ENCODE data around the gene ADCY9. TPM values are rescaled to one million over a fixed set of nuclear protein-coding genes. Genes with fewer than 3 reads are reported as not detected.
"Not testable (repeated sequence)": the region's sequence is repeated elsewhere in the genome, so short reads cannot be mapped to it uniquely, and the experiment has no call there.

ADCY9 gene
- total RNA-seq, 3 donors from 2014 or later, result 10.9 to 14.4 (median 12.0) TPM

GRCh38 chr16:4048481-4048880 lies 67.8 kb downstream of the ADCY9 start:
- intact Hi-C loops (cut with DNase I; ENCODE audit: low total_unique reads), result no loop called here
- Histone ChIP-seq H3K27ac (no peak overlapping the region), H3K36me3 (no peaks in the 10 kb centered on the region), H3K27me3 (no peaks in the 10 kb centered on the region), H3K9me3 (no peaks in the 10 kb centered on the region), H3K4me3 (no peak overlapping the region), H3K4me1 (peaks cover 0 to 3% of the 10 kb centered on the region in 2 donors)
- DNase-seq (ENCODE audit: low spot score in 2 of 2), result no peak
- no peak for TF ChIP-seq POLR2AphosphoS5 (IDR thresholded peaks at IDR 0.05)
- no peak for TF ChIP-seq POLR2A (IDR thresholded peaks at IDR 0.05)

GRCh38 chr16:4046221-4046620 lies 70.0 kb downstream of the ADCY9 start:
- Histone ChIP-seq H3K27me3 (no peaks in the 10 kb centered on the region), H3K4me1 (no peaks in the 10 kb centered on the region), H3K27ac (no peak overlapping the region), H3K36me3 (no peaks in the 10 kb centered on the region), H3K9me3 (no peaks in the 10 kb centered on the region), H3K4me3 (no peak overlapping the region)
- no peak for DNase-seq (ENCODE audit: low spot score in 2 of 2)
- intact Hi-C loops (cut with DNase I; ENCODE audit: low total_unique reads), result no loop called here
- no peak for TF ChIP-seq POLR2A (IDR thresholded peaks at IDR 0.05)
- no peak for TF ChIP-seq POLR2AphosphoS5 (IDR thresholded peaks at IDR 0.05)
- TF ChIP-seq CTCF (IDR thresholded peaks at IDR 0.05), result no peak

GRCh38 chr16:4045561-4045960 lies 70.7 kb downstream of the ADCY9 start:
- H3K36me3 ChIP-seq; DNase-seq (ENCODE audit: low spot score in 2 of 2); H3K9me3 ChIP-seq; H3K4me1 ChIP-seq; H3K27ac ChIP-seq; H3K4me3 ChIP-seq; H3K27me3 ChIP-seq; intact Hi-C loops (cut with DNase I; ENCODE audit: low total_unique reads): not testable (repeated sequence)

GRCh38 chr16:4042581-4042980 lies 73.7 kb downstream of the ADCY9 start:
- TF ChIP-seq POLR2A (IDR thresholded peaks at IDR 0.05) (no peak), CTCF (IDR thresholded peaks at IDR 0.05) (no peak), POLR2AphosphoS5 (IDR thresholded peaks at IDR 0.05) (no peak)
- Histone ChIP-seq H3K27ac (no peak overlapping the region), H3K4me3 (no peak overlapping the region), H3K27me3 (no peaks in the 10 kb centered on the region), H3K4me1 (no peaks in the 10 kb centered on the region), H3K36me3 (no peaks in the 10 kb centered on the region), H3K9me3 (no peaks in the 10 kb centered on the region)
- no peak for DNase-seq (ENCODE audit: low spot score in 2 of 2)
- intact Hi-C loops (cut with DNase I; ENCODE audit: low total_unique reads), result no loop called here

- Histone ChIP-seq H3K4me1 (no peaks in the 10 kb centered on the region), H3K36me3 (no peaks in the 10 kb centered on the region), H3K4me3 (no peak overlapping the region), H3K9me3 (no peaks in the 10 kb centered on the region), H3K27ac (no peak overlapping the region), H3K27me3 (no peaks in the 10 kb centered on the region)
- intact Hi-C loops (cut with DNase I; ENCODE audit: low total_unique reads), result no loop called here
- TF ChIP-seq CTCF (IDR thresholded peaks at IDR 0.05), result no peak
- TF ChIP-seq POLR2A (IDR thresholded peaks at IDR 0.05), result no peak
- no peak for TF ChIP-seq POLR2AphosphoS5 (IDR thresholded peaks at IDR 0.05)
- DNase-seq (ENCODE audit: low spot score in 2 of 2), result no peak
Measured at GRCh38 chr16:4038448-4038847, 77.8 kb downstream of the ADCY9 start.

- intact Hi-C loops (cut with DNase I; ENCODE audit: low total_unique reads); DNase-seq (ENCODE audit: low spot score in 2 of 2); H3K9me3 ChIP-seq; H3K4me1 ChIP-seq; H3K27me3 ChIP-seq; H3K4me3 ChIP-seq; H3K27ac ChIP-seq; H3K36me3 ChIP-seq: not testable (repeated sequence)
Measured at GRCh38 chr16:4036952-4037351, 79.3 kb downstream of the ADCY9 start.

- no peak for DNase-seq (ENCODE audit: low spot score in 2 of 2)
- no peaks in the 10 kb centered on the region for H3K36me3 ChIP-seq
- no peak overlapping the region for H3K4me3 ChIP-seq
- no peak overlapping the region for H3K27ac ChIP-seq
- intact Hi-C loops (cut with DNase I; ENCODE audit: low total_unique reads), result no loop called here
- no peaks in the 10 kb centered on the region for H3K9me3 ChIP-seq
- H3K27me3 ChIP-seq, result no peaks in the 10 kb centered on the region
- no peaks in the 10 kb centered on the region for H3K4me1 ChIP-seq
- TF ChIP-seq CTCF (IDR thresholded peaks at IDR 0.05), result no peak
- no peak for TF ChIP-seq POLR2AphosphoS5 (IDR thresholded peaks at IDR 0.05)
- no peak for TF ChIP-seq POLR2A (IDR thresholded peaks at IDR 0.05)
Measured at GRCh38 chr16:4034963-4035362, 81.3 kb downstream of the ADCY9 start.

Measured in breast epithelium (tissue), 4 donors.